Progenitor cell of endocrine pancreas (in vitro differentiated cells): ENCODE results near the gene LPCAT3. TPM values are rescaled to one million over a fixed set of nuclear protein-coding genes. Genes with fewer than 3 reads are reported as not detected.
A peak's percentile ranks its signal among the peaks of the same experiment; 100 is the strongest.

ENCODE experiments used
- DNase-seq: peaks from one replicate; pipeline ENCODE4 v3.0.0; 2021; ENCODE audit warnings: low spot score; ENCODE audit not compliant: unreplicated experiment
- H3K27ac Mint-ChIP-seq: 2 replicates; pipeline ENCODE4 v1.8.0; 2021; ENCODE audit warnings: mild to moderate bottlenecking, moderate library complexity, mixed read lengths
- H3K27me3 Mint-ChIP-seq: 2 replicates; pipeline ENCODE4 v1.8.0; 2021; ENCODE audit warnings: mixed read lengths
- H3K36me3 Mint-ChIP-seq: 2 replicates; pipeline ENCODE4 v1.8.0; 2022; ENCODE audit warnings: mixed read lengths; ENCODE audit not compliant: insufficient read depth
- H3K4me1 Mint-ChIP-seq: 2 replicates; pipeline ENCODE4 v1.8.0; 2021; ENCODE audit warnings: low read depth, mixed read lengths
- H3K4me3 Mint-ChIP-seq: 2 replicates; pipeline ENCODE4 v1.8.0; 2021; ENCODE audit warnings: low read depth, mild to moderate bottlenecking, moderate library complexity, mixed read lengths
- H3K9me3 Mint-ChIP-seq: 2 replicates; pipeline ENCODE4 v1.8.0; 2021; ENCODE audit warnings: low read depth, mixed read lengths
- total RNA-seq: library from RNA; stranded (reverse); gene quantifications from 2 replicates; pipeline ENCODE4 v1.2.1, GENCODE V29; 2021
- TF ChIP-seq, protein P1 (sequence below): fragments of 200-600 bp; sonication (generic); IDR thresholded peaks from one replicate; pipeline ENCODE4 v1.5.0; 2021; ENCODE audit warnings: antibody characterized with exemption, mild to moderate bottlenecking; ENCODE audit not compliant: unreplicated experiment

The LPCAT3 gene
- total RNA-seq, 1 donor from 2014 or later = 81.8 TPM

DNA sequence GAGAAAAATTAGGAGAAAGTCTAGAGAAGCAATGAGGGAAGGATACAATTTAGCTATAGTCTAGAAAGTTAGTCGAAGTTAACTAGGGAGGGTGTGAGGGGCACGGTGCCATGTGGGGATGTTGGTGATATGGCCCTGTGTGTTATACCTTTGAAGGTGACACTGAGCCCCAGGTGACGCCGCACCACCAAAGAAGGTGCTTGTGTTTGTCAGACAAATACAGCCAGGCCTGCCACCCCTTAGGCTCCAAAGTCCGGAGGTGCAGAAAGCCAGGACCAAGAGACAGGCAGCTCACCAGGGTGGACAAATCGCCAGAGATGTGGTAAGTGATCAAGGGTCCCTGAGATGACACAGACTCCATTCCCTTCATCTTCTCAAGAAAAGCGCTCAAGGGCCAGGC lies 43.3 kb upstream of the LPCAT3 start:
- DNase-seq = no peak
- H3K27me3 Mint-ChIP-seq = peaks cover 10% of the 10 kb centered on the region
- H3K36me3 Mint-ChIP-seq = no peaks in the 10 kb centered on the region
- TF ChIP-seq, protein P1, sequence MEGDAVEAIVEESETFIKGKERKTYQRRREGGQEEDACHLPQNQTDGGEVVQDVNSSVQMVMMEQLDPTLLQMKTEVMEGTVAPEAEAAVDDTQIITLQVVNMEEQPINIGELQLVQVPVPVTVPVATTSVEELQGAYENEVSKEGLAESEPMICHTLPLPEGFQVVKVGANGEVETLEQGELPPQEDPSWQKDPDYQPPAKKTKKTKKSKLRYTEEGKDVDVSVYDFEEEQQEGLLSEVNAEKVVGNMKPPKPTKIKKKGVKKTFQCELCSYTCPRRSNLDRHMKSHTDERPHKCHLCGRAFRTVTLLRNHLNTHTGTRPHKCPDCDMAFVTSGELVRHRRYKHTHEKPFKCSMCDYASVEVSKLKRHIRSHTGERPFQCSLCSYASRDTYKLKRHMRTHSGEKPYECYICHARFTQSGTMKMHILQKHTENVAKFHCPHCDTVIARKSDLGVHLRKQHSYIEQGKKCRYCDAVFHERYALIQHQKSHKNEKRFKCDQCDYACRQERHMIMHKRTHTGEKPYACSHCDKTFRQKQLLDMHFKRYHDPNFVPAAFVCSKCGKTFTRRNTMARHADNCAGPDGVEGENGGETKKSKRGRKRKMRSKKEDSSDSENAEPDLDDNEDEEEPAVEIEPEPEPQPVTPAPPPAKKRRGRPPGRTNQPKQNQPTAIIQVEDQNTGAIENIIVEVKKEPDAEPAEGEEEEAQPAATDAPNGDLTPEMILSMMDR = no peak
- H3K27ac Mint-ChIP-seq = no peak overlapping the region
- no peak overlapping the region for H3K4me3 Mint-ChIP-seq
- no peaks in the 10 kb centered on the region for H3K9me3 Mint-ChIP-seq
- H3K4me1 Mint-ChIP-seq = peaks cover 18% of the 10 kb centered on the region

DNA sequence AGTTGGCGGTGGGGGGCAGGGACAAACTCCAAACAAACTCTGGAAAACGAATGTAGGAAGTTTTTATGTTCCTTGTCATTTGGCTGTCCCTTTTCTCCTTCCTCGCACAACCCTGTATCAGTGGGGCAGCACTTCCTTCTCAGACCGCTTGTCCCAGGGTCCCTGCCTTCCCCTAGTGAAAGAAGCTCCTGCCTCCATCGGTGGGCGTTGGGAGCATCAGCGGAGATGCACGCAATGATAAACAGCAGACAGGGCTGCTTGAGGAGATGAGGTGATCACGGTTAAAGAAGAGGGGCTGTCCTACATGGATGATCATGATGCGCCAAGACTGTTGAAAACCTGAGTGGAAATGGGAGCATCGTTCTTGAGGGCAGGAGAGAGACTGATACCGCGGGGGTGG lies 42.9 kb upstream of the LPCAT3 start:
- Mint-ChIP-seq H3K36me3 (no peaks in the 10 kb centered on the region), H3K9me3 (no peaks in the 10 kb centered on the region), H3K27me3 (peaks cover 10% of the 10 kb centered on the region), H3K4me1 (peaks cover 18% of the 10 kb centered on the region), H3K4me3 (no peak overlapping the region), H3K27ac (no peak overlapping the region)
- no peak for DNase-seq
- TF ChIP-seq, protein P1 = no peak

DNA sequence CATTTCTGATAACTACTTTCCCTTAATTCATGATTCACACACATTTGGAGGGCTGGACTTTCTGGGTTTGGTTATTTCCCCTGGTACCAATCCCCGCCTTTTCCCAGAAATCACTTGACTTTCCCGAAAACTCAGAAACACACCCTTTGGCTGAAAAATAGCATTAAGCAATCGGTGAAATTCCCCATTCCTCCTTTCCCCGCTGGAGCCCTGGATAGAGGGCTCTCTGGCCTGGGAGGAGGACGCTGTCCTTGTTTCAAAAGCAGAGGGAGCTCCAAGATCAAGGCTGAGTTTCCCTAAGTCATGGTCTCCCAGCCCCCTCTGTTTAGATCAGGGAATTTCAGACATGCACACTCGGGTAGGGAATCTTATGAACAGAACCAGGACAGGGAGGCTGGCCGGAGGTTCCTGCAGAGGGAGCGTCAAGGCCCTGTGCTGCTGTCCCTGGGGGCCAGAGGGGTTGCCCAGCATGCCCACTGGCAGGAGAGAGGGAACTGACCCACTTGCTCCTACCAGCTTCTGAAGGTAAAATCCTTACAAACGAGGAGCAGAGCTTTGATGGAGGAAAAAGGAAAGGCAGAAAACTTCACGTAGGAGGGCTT lies 42.2 kb upstream of the LPCAT3 start, which contains the start of gene C1S:
C1S (plus strand) TSS at position 366 of the 602 bp plus-strand sequence. CDS start 1,195 bp downstream, outside the sequence.
- H3K27me3 Mint-ChIP-seq = peaks cover 11% of the 10 kb centered on the region
- H3K9me3 Mint-ChIP-seq = no peaks in the 10 kb centered on the region
- H3K4me3 Mint-ChIP-seq = no peak within 1 kb of the TSS
- no peaks in the 10 kb centered on the region for H3K36me3 Mint-ChIP-seq
- H3K27ac Mint-ChIP-seq = no peak within 1 kb of the TSS
- DNase-seq = no peak
- H3K4me1 Mint-ChIP-seq = peaks cover 18% of the 10 kb centered on the region
- TF ChIP-seq, protein P1 = peak; percentile 47

DNA sequence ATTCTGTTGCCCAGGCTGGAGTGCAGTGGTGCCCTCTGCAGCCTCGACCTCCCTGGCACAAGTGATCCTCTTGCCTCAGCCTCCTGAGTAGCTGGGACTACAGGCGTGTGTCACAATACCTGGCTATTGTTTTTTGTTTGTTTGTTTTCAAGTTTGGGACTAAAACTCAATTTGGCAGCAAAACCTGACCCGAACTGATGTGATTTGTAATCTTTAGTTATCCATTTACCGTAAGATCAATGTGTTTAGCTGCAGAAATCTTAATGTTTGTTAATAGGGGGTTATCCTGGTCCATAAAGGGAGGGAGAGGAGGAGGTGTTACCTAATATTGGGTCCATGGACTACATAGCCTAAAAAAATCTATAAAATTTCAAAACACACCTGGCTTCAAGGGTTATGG lies 41.5 kb upstream of the LPCAT3 start:
- no peaks in the 10 kb centered on the region for H3K36me3 Mint-ChIP-seq
- no peak for DNase-seq
- TF ChIP-seq, protein P1 = no peak
- no peak overlapping the region for H3K4me3 Mint-ChIP-seq
- H3K9me3 Mint-ChIP-seq = no peaks in the 10 kb centered on the region
- peaks cover 18% of the 10 kb centered on the region for H3K4me1 Mint-ChIP-seq
- no peak overlapping the region for H3K27ac Mint-ChIP-seq
- peaks cover 16% of the 10 kb centered on the region for H3K27me3 Mint-ChIP-seq

DNA sequence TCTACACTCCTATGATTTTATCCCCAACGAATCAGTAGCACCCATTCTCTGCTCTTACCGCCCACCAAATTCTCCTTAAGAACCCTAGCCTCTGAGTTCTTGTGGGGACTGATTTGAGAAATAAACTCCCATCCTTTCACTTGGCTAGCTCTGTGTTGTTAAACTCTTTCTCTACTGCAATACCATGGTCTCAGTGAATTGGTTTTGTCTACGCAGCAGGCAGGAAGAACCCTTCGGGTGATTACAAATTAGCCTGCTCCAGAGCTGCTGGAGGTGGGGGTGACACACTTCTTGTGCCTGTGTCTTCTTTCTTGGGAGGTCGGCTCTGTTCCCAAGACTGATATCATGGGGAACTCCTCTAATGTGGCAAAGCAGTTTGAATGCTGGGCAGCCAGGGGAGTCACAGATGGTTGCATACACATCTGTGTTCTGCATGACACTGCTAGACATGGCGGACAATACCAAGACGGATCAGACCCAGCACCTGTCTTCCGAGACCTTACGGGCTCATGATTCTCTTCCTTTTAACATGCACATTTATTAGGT lies 40.6 kb upstream of the LPCAT3 start:
- Mint-ChIP-seq H3K27ac (no peak overlapping the region), H3K4me1 (peaks cover 18% of the 10 kb centered on the region), H3K36me3 (no peaks in the 10 kb centered on the region), H3K4me3 (no peak overlapping the region), H3K27me3 (peaks cover 19% of the 10 kb centered on the region), H3K9me3 (no peaks in the 10 kb centered on the region)
- DNase-seq = no peak
- TF ChIP-seq, protein P1 = no peak
